K562 treated with DMSO at 1 percent for 48 hours (cell line): ENCODE data around the gene PLAC9. TPM values are rescaled to one million over a fixed set of nuclear protein-coding genes. Genes with fewer than 3 reads are reported as not detected.

Experiments used
- total RNA-seq: library from RNA; unstranded; fragments of 300-600 nt; gene quantifications from 2 replicates; pipeline ENCODE4 v1.2.3, GENCODE V29; 2022; ENCODE audit warnings: low replicate concordance; ENCODE audit errors: extremely low read depth

PLAC9 gene, protein sequence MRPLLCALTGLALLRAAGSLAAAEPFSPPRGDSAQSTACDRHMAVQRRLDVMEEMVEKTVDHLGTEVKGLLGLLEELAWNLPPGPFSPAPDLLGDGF
- total RNA-seq, result not detected in 2 replicates

DNA sequence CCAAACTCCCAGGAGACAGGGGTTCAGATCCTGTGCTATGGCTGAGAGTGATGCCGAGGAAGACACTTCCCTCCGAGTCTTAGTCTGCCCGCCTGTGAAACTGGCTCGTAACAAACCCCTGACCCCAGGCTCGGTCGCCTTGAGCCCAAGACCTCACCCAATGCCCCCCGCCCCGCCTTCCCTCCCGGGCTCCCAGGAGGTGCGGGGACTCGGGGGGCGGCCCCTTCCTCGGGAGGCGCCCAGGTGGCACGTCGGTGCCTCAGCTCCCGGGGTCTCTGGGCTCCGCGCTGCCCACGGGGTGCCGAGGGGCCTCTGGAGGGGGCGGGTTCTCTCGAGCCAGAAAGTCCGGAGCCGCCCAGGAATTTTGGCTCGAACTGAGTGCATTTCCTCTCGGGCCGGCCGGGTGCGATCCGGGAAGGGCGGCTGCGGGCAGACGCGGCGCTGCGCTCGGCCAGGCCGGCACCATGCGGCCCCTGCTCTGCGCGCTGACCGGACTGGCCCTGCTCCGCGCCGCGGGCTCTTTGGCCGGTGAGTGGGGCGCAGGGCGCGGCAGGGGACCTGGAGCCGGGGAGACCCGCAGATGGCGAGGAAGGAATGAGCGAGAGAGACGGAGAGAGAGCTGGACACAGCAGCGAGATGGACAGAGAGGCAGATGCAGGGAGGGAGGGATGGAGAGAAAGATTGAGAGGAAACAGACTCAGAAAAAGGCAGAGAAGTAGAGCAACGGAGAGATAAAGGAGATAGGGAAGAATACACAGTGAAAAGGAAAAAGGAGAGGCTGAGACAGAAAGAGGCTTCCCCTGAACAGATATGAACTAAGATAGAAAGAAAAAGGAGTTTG lies at the start of gene PLAC9:
Gene PLAC9, plus strand, starts transcription at position 432 of the 841 bp plus-strand sequence. Its CDS starts 33 bp downstream, at position 465.

Other genes with a start within 250 kb of the PLAC9 start
- not detected in 2 replicates for gene SFTPD, start 183.6 kb upstream of the PLAC9 start, total RNA-seq
- gene TMEM254, start 54.1 kb upstream of the PLAC9 start, total RNA-seq, result not detected in 2 replicates
- gene ANXA11, start 72.8 kb downstream of the PLAC9 start, total RNA-seq, result 1,565 TPM in 1 of 2 replicates, not detected in the other
- gene MAT1A, start 156.9 kb downstream of the PLAC9 start, total RNA-seq, result not detected in 2 replicates
- not detected in 2 replicates for gene DYDC1, start 224.0 kb downstream of the PLAC9 start, total RNA-seq
- not detected in 2 replicates for gene DYDC2, start 224.1 kb downstream of the PLAC9 start, total RNA-seq